ENCODE measurements around the gene DDX54. TPM values are rescaled to one million over a fixed set of nuclear protein-coding genes. Genes with fewer than 3 reads are reported as not detected.
"Not testable (repeated sequence)": the region's sequence is repeated elsewhere in the genome, so short reads cannot be mapped to it uniquely, and the experiment has no call there.

The DDX54 gene
- total RNA-seq, 2 donors from 2014 or later: 68.1 to 69.0 TPM

GRCh38 chr12:113142886-113143332 is 42.4 kb downstream of the DDX54 start:
- Histone ChIP-seq H3K36me3 (ENCODE audit: control insufficient read depth, insufficient read depth, low read length) (no peaks in the 10 kb centered on the region), H3K4me1 (ENCODE audit: control insufficient read depth, insufficient read depth, low read length) (no peaks in the 10 kb centered on the region), H3K27ac (ENCODE audit: low read depth, low read length) (no peak overlapping the region), H3K9me3 (ENCODE audit: control insufficient read depth, low read length) (peaks cover 5% of the 10 kb centered on the region), H3K9ac (ENCODE audit: extremely low read depth, low read length, poor library complexity, severe bottlenecking) (no peak overlapping the region), H3K27me3 (ENCODE audit: control insufficient read depth, insufficient read depth, low read length, poor library complexity, severe bottlenecking) (no peaks in the 10 kb centered on the region), H3K4me3 (ENCODE audit: low read length) (no peak overlapping the region)
- peaks cover 8% of the 10 kb centered on the region for H3K27me3 Mint-ChIP-seq (ENCODE audit: insufficient read depth)
- H3K4me3 Mint-ChIP-seq: no peak overlapping the region
- peak; percentile 50 for DNase-seq
- H3K9me3 Mint-ChIP-seq: peaks cover 10% of the 10 kb centered on the region
- H3K36me3 Mint-ChIP-seq (ENCODE audit: low read depth): no peaks in the 10 kb centered on the region
- TF ChIP-seq CTCF (conservative IDR thresholded peaks at IDR 0.05): no peak
- no peak overlapping the region for H3K27ac Mint-ChIP-seq
- no peaks in the 10 kb centered on the region for H3K4me1 Mint-ChIP-seq
- 86 to 93% methylated on average over 1 to 5 of the region's 5 CpGs for WGBS, 2 experiments (ENCODE audit: insufficient coverage in 1 of 2, insufficient read length in 1 of 2)

GRCh38 chr12:113142173-113142885 is 42.9 kb downstream of the DDX54 start:
- H3K9ac ChIP-seq (ENCODE audit: extremely low read depth, low read length, poor library complexity, severe bottlenecking): no peak overlapping the region
- Mint-ChIP-seq H3K4me1 (no peaks in the 10 kb centered on the region), H3K4me3 (no peak overlapping the region), H3K9me3 (peaks cover 7% of the 10 kb centered on the region), H3K27ac (no peak overlapping the region), H3K27me3 (ENCODE audit: insufficient read depth) (peaks cover 8% of the 10 kb centered on the region), H3K36me3 (ENCODE audit: low read depth) (no peaks in the 10 kb centered on the region)
- H3K27ac ChIP-seq (ENCODE audit: low read depth, low read length): no peak overlapping the region
- H3K4me1 ChIP-seq (ENCODE audit: control insufficient read depth, insufficient read depth, low read length): no peaks in the 10 kb centered on the region
- no peak for TF ChIP-seq CTCF (conservative IDR thresholded peaks at IDR 0.05)
- no peaks in the 10 kb centered on the region for H3K27me3 ChIP-seq (ENCODE audit: control insufficient read depth, insufficient read depth, low read length, poor library complexity, severe bottlenecking)
- 83 to 87% methylated on average over 7 to 16 of the region's 17 CpGs for WGBS, 2 experiments (ENCODE audit: insufficient coverage in 1 of 2, insufficient read length in 1 of 2)
- peak; percentile 40 for DNase-seq
- H3K4me3 ChIP-seq (ENCODE audit: low read length): no peak overlapping the region
- no peaks in the 10 kb centered on the region for H3K36me3 ChIP-seq (ENCODE audit: control insufficient read depth, insufficient read depth, low read length)
- H3K9me3 ChIP-seq (ENCODE audit: control insufficient read depth, low read length): peaks cover 4% of the 10 kb centered on the region

GRCh38 chr12:113141716-113142115 is 43.6 kb downstream of the DDX54 start:
- H3K27me3 ChIP-seq (ENCODE audit: control insufficient read depth, insufficient read depth, low read length, poor library complexity, severe bottlenecking); H3K27ac ChIP-seq (ENCODE audit: low read depth, low read length); H3K4me3 ChIP-seq (ENCODE audit: low read length); H3K36me3 ChIP-seq (ENCODE audit: control insufficient read depth, insufficient read depth, low read length); DNase-seq; H3K36me3 Mint-ChIP-seq (ENCODE audit: low read depth); H3K4me1 Mint-ChIP-seq; H3K9ac ChIP-seq (ENCODE audit: extremely low read depth, low read length, poor library complexity, severe bottlenecking); H3K4me1 ChIP-seq (ENCODE audit: control insufficient read depth, insufficient read depth, low read length); H3K9me3 Mint-ChIP-seq; H3K4me3 Mint-ChIP-seq; H3K9me3 ChIP-seq (ENCODE audit: control insufficient read depth, low read length); H3K27me3 Mint-ChIP-seq (ENCODE audit: insufficient read depth); H3K27ac Mint-ChIP-seq: not testable (repeated sequence)
- 87% methylated on average over 2 of the region's 3 CpGs; no CpG with 5 or more reads in 1 of the 2 experiments for WGBS, 2 experiments (ENCODE audit: insufficient coverage in 1 of 2, insufficient read length in 1 of 2)

Data from endodermal cell (in vitro differentiated cells).